Measurements from ENCODE around the gene TMEM132E.

TMEM132E gene

DNA sequence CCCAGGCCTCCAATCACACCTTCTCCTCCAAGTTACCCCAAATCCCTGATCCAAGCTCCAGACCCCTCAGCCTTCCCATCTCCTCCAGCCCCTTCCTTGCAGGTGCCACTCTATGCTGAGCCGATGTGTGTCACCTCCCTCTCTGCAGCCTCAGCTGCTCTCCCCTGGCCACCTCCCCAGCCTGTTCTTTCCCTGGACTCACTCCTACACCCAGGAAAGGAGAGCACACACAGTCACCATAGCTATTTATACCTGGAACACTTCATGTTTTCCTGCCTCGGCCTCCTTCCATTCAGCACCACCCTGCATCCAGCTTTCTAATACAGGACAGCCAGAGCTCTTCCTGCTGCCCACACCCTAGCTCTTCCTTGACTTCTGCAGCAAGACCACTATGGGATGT is 12.5 kb upstream of the TMEM132E start:
- Histone ChIP-seq H2AFZ (ENCODE audit: low read depth, low read length) (no peak overlapping the region), H3K4me1 (ENCODE audit: insufficient read depth, low read length) (no peaks in the 10 kb centered on the region), H3K4me2 (ENCODE audit: insufficient read depth, low read length) (no peak overlapping the region), H3K4me3 (ENCODE audit: low read depth in 1 of 2, low read length in 2 of 2) (no peak overlapping the region), H3K9me3 (ENCODE audit: insufficient read depth, low read length, severe bottlenecking) (no peaks in the 10 kb centered on the region), H3K79me2 (ENCODE audit: insufficient read depth, low read length) (no peaks in the 10 kb centered on the region), H3K9ac (ENCODE audit: low read depth, low read length) (no peak overlapping the region), H3K27me3 (ENCODE audit: insufficient read depth, low read length, poor library complexity) (peaks cover 39% of the 10 kb centered on the region), H3K27ac (ENCODE audit: low read length) (no peak overlapping the region), H4K20me1 (ENCODE audit: insufficient read depth, low read length) (no peaks in the 10 kb centered on the region), H3K36me3 (ENCODE audit: insufficient read depth, low read length) (no peaks in the 10 kb centered on the region)
- DNase-seq, result no peak
- ATAC-seq (ENCODE audit: insufficient read depth, low read depth), result no peak
- TF ChIP-seq, protein P1, sequence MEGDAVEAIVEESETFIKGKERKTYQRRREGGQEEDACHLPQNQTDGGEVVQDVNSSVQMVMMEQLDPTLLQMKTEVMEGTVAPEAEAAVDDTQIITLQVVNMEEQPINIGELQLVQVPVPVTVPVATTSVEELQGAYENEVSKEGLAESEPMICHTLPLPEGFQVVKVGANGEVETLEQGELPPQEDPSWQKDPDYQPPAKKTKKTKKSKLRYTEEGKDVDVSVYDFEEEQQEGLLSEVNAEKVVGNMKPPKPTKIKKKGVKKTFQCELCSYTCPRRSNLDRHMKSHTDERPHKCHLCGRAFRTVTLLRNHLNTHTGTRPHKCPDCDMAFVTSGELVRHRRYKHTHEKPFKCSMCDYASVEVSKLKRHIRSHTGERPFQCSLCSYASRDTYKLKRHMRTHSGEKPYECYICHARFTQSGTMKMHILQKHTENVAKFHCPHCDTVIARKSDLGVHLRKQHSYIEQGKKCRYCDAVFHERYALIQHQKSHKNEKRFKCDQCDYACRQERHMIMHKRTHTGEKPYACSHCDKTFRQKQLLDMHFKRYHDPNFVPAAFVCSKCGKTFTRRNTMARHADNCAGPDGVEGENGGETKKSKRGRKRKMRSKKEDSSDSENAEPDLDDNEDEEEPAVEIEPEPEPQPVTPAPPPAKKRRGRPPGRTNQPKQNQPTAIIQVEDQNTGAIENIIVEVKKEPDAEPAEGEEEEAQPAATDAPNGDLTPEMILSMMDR (IDR thresholded peaks at IDR 0.05; ENCODE audit: borderline replicate concordance, extremely low read depth, low read length, poor library complexity, severe bottlenecking), result no peak
- no peak for TF ChIP-seq EZH2 (IDR thresholded peaks at IDR 0.05; ENCODE audit: borderline replicate concordance, low read depth, low read length, severe bottlenecking)

DNA sequence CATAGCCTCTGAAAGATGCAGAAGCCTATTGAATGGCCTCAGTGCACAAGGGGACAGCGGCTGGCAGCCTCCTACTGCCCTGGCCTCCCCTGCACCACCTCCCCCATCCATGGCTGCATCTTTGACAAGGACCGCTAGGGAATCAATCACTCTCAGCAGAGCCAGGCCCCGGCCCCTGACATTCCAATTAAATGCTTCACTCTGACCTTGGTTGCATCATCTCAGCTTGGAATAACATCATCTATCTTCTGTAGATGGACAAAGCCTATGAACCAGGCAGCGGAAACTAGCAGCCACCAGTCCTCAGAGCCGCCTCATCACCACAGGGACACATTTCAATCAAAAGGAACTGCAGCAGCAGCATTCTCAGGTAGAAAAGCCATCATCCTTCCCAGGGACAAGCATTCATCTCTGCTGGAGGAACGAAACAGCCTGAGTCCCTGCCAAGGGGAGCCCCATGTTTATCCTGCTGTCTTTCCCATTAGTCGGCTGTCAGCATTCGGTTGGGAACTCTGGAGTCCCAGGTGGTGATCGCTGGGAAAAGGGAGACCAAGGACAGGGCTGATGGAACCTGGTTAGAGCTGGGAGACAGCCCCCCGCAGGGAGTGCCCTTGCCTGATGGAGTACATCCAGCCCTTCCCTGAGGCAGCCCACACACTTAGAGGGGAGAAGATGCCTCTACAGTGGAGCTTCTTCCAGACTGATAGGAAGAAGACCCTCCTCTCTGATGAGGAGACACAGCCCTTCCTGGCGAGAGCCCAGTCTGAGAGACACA is 11.5 kb upstream of the TMEM132E start:
- peaks cover 33% of the 10 kb centered on the region for H3K27me3 ChIP-seq (ENCODE audit: insufficient read depth, low read length, poor library complexity)
- DNase-seq (no peak), ATAC-seq (ENCODE audit: insufficient read depth, low read depth) (no peak)
- no peak for TF ChIP-seq EZH2 (IDR thresholded peaks at IDR 0.05; ENCODE audit: borderline replicate concordance, low read depth, low read length, severe bottlenecking)
- TF ChIP-seq, protein P1 (IDR thresholded peaks at IDR 0.05; ENCODE audit: borderline replicate concordance, extremely low read depth, low read length, poor library complexity, severe bottlenecking), result no peak
- H3K4me2 ChIP-seq (ENCODE audit: insufficient read depth, low read length), result no peak overlapping the region
- H4K20me1 ChIP-seq (ENCODE audit: insufficient read depth, low read length), result no peaks in the 10 kb centered on the region
- no peaks in the 10 kb centered on the region for H3K9me3 ChIP-seq (ENCODE audit: insufficient read depth, low read length, severe bottlenecking)
- H2AFZ ChIP-seq (ENCODE audit: low read depth, low read length), result no peak overlapping the region
- no peaks in the 10 kb centered on the region for H3K36me3 ChIP-seq (ENCODE audit: insufficient read depth, low read length)
- no peak overlapping the region for H3K27ac ChIP-seq (ENCODE audit: low read length)
- H3K79me2 ChIP-seq (ENCODE audit: insufficient read depth, low read length), result no peaks in the 10 kb centered on the region
- no peak overlapping the region for H3K4me3 ChIP-seq (ENCODE audit: low read depth in 1 of 2, low read length in 2 of 2)
- H3K4me1 ChIP-seq (ENCODE audit: insufficient read depth, low read length), result no peaks in the 10 kb centered on the region
- H3K9ac ChIP-seq (ENCODE audit: low read depth, low read length), result no peak overlapping the region

DNA sequence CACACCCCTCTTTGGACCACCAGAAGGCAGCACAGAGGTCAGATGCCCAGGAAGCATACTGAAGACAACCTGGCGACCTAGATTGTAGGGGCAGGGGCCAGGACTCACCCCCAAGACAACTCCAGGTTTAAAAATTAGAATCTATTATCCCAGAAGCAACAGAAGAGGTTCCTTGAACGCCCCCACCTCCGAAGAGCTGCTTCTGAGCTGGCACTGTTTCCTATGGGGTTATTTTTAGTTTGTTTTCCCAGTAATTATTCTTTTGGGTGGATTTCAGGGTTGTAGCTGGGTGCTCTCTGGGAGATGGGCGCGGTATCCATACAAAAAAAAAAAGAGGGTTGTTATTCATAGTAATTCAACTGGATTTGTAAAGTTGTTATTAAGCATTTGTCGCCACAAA is 10.4 kb upstream of the TMEM132E start:
- peaks cover 26% of the 10 kb centered on the region for H3K27me3 ChIP-seq (ENCODE audit: insufficient read depth, low read length, poor library complexity)
- H3K36me3 ChIP-seq (ENCODE audit: insufficient read depth, low read length), result no peaks in the 10 kb centered on the region

More for the DNA sequence above, 10.4 kb upstream of the TMEM132E start:
- DNase-seq, result no peak
- no peak overlapping the region for H3K27ac ChIP-seq (ENCODE audit: low read length)
- H3K9me3 ChIP-seq (ENCODE audit: insufficient read depth, low read length, severe bottlenecking), result no peaks in the 10 kb centered on the region
- H2AFZ ChIP-seq (ENCODE audit: low read depth, low read length), result no peak overlapping the region
- H3K4me3 ChIP-seq (ENCODE audit: low read depth in 1 of 2, low read length in 2 of 2), result no peak overlapping the region
- no peak overlapping the region for H3K9ac ChIP-seq (ENCODE audit: low read depth, low read length)
- H3K4me1 ChIP-seq (ENCODE audit: insufficient read depth, low read length), result no peaks in the 10 kb centered on the region
- no peaks in the 10 kb centered on the region for H3K79me2 ChIP-seq (ENCODE audit: insufficient read depth, low read length)
- TF ChIP-seq, protein P1 (IDR thresholded peaks at IDR 0.05; ENCODE audit: borderline replicate concordance, extremely low read depth, low read length, poor library complexity, severe bottlenecking), result no peak
- TF ChIP-seq EZH2 (IDR thresholded peaks at IDR 0.05; ENCODE audit: borderline replicate concordance, low read depth, low read length, severe bottlenecking), result no peak
- H3K4me2 ChIP-seq (ENCODE audit: insufficient read depth, low read length), result no peak overlapping the region
- ATAC-seq (ENCODE audit: insufficient read depth, low read depth), result no peak
- H4K20me1 ChIP-seq (ENCODE audit: insufficient read depth, low read length), result no peaks in the 10 kb centered on the region
